Astrocyte (in vitro differentiated cells and primary cell): Measurements from ENCODE around the gene MLN.

Experiments used
- CTCF ChIP-seq: IDR thresholded peaks from 2 replicates; pipeline ENCODE4 v1.5.1; 2011; ENCODE audit warnings: low read depth, mild to moderate bottlenecking, inconsistent platforms, low read length, moderate library complexity; ENCODE audit not compliant: insufficient read depth
- EZH2 ChIP-seq: IDR thresholded peaks from 2 replicates; pipeline ENCODE4 v1.6.1; 2012; ENCODE audit warnings: mild to moderate bottlenecking, low read length, inconsistent platforms; ENCODE audit not compliant: insufficient read depth

- TF ChIP-seq CTCF (no peak), EZH2 (no peak)
Observed at GRCh38 chr6:33849500-33850075, 45.8 kb upstream of the MLN start.
